HG02973 (cell line): ENCODE measurements around the gene CFAP44.
"Not testable (repeated sequence)": the region's sequence is repeated elsewhere in the genome, so short reads cannot be mapped to it uniquely, and the experiment has no call there.

Experiments used
- ATAC-seq: cut with Tn5 transposase; IDR thresholded peaks from one replicate; pipeline ENCODE4 v1.9.1; 2021; ENCODE audit warnings: moderate library complexity; ENCODE audit not compliant: unreplicated experiment

The CFAP44 gene, protein sequence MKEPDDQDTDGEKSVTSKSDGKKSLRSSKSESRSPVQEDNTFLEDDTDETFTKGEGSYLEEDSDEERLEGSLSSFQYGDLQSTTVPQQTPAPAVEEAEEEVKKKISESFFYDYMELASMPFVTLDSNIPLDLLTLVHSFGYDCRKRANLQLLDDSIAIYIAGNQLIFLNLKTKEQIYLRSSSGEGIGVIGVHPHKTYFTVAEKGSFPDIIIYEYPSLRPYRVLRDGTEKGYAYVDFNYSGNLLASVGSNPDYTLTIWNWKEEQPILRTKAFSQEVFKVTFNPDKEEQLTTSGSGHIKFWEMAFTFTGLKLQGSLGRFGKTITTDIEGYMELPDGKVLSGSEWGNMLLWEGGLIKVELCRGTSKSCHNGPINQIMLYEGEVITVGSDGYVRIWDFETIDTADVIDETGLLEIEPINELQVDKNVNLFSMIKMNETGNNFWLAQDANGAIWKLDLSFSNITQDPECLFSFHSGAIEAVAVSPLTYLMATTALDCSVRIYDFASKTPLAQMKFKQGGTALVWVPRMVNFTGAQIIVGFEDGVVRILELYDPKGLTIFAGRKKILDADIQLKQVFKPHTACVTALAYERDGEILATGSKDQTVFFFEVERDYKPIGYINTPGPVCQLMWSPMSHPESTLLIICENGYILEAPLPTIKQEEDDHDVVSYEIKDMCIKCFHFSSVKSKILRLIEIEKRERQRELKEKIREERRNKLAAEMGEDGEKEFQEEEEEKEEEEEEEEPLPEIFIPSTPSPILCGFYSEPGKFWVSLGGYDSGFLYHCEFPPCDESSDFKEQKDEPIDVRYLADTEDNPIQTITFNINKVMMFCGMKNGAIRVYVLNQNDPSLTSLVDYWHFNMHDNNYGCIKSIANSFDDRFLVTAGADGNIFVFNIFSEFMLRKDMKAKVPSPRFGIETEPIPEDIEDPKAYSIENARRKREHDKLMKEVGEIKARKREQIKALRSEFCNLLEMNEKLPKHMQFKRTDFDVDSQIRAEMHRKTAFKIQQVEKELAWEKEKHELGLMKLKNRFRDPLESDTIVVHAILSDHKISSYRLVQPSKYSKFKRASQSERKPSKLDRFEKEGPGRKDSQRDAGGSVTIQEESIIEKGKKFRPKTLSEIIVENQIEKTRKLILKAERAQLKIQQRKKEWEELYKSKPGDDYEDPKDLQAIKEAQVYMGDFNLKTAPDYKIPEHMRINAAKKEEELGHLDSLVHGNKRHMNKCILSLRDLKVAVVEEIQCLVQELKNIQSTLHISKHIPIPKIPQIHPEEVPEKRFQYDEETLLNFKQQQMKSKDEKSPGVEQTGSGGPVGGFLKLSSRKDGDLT (N-terminal part only)

DNA sequence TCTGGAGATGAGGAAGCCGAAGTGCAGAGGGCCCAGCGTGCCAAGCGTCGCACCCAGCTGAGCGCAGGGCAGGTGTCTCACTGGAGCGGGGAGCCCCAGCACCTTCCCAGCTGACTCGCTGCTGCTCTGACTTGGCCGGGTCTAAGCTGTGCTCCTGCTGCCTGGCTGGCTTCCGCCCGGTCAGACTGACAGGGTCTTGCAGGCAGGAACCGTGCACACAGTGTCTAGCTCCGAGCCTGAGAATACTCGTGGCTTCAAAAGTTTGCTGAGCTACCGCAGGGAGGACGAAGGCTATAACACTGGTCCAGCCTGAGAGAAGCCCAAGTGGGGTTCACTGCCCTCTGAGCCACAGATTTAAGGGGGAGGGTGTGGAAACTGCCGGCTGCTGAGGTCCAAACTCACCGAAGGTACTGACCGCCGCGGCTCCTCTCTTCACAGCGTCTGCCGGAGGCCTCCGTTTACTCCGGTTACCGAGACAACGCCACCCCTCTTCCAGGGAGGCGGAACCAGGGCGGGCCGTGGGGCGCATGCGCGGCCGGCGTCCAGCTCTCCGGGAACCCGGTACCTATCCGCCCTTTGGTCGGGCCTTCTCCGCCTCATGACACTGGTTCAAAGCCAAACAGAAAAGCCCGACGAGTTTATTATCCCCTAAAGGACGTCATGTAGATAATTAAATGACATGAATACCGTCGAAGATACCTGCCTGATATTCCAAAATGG lies at the start of gene CFAP44:
Gene CFAP44, minus strand, starts transcription at position 443 of the 720 bp plus-strand sequence. CDS start 7,829 bp downstream, outside the sequence.
- no peak for ATAC-seq

DNA sequence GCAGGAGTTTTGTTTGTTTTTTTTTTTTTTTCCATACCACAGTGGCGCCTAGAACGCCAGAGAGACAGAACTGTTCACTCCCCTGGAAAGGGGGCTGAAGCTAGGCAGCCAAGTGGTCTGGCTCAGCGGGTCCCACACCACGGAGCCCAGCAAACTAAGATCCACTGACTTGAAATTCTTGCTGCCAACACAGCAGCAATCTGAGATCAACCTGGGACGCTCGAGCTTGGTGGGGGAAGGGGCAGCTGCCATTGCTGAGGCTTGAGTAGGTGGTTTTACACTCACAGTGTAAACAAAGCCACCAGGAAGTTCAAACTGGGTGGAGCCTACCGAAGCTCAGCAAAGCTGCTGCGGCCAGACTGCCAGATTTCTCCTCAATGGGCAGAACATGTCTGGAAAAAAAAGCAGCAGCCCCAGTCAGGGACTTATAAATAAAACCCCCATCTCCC lies 43.9 kb upstream of the CFAP44 start:
- no peak for ATAC-seq

DNA sequence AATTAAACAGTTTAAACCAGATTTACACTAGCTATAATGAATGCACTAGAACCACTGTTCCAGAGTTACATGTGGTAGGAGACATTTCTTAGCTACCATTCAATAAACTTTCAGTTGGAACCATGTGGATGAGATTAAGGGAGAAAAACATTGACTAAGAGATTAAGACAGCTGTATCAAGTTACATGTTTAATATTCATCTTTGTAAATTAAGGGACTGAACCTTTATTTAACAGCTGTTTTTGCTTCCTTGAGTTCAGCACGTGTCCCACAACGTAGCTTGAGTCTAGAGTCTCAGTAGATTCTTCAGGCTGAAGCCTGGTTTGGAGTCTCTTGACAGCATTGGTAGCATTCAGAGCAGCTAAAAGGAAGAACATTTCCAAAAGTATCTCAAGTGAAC lies 27.2 kb upstream of the CFAP44 start:
- no peak for ATAC-seq

DNA sequence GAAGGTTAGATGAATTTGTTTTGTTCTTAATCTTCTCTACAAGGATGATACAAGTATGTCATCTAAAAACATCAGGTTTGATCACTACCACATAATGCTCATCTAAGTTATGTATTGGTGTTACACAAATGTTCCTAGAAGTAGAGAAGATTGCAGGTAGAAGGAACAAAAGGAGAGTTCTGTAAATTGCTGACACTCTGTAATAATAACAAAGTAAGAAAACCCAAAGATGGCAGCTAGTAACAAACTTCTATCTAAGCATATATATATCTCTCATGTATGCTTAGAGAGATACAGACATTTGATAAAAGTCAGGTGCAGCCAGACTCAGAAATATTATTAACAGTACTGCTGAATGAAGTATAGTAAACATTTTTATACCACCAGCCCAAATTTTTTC lies 20.2 kb upstream of the CFAP44 start:
- no peak for ATAC-seq

DNA sequence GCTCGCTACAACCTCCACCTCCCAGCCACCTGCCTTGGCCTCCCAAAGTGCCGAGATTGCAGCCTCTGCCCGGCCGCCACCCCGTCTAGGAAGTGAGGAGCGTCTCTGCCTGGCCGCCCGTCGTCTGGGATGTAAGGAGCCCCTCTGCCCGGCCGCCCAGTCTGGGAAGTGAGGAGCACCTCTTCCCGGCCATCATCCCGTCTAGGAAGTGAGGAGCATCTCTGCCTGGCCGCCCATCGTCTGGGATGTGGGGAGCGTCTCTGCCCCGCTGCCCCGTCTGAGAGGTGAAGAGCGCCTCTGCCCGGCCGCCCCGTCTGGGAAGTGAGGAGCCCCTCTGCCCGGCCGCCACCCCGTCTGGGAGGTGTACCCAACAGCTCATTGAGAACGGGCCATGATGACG lies 17.3 kb upstream of the CFAP44 start:
- not testable (repeated sequence) for ATAC-seq

DNA sequence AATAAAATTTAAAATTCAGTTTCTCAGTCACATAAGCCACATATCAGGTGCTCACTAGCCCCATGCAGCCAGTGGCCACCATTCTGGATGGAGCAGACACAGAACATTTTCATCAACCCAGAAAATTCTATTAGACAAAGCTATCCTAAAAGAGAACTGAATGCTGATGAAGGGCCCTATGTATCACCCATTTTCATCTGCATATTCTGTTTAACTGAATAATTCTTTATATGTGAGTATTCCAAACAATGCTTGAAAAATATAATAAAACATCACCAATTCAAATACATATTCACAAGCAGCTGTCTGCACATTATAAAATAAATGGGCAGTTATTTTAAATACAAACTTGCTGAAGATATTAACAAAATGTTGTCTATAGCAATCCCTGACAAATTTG lies 14.2 kb upstream of the CFAP44 start:
- no peak for ATAC-seq

DNA sequence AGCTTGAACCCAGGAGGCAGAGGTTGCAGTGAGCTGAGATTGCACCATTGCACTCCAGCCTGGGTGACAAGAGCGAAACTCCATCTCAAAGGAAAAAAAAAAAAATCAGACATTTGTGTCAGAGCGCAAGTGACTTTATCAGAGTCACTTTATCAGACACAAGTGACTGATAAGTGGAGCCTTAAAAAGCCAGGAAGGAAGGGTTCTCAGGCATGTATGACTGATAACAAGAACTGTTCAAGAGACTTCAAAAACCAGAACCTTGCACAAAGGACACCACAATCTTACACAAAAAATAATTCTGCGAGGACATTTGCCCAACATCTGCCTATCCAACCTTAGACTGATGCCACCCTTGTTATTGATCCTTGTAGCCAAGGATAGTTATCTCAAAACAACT lies 13.3 kb upstream of the CFAP44 start:
- no peak for ATAC-seq

DNA sequence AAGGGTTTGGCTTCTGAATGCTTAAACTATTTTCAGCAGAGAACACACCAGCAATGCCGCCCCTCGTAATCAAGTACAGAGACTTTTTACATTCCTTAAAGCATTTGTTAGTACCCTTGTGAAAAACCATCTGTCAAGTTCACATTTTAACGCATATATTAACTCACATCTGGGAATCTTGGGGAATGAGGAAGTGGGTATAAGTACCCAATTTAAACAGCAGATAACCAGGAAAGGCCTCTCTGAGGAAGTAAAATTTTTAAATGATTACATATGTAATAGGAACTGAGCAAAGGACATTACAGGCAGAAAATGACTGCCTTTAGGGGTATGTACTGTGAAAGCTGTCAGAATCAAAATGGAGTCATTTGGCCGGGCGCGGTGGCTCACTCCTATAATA lies 12.8 kb upstream of the CFAP44 start:
- ATAC-seq, result no peak

DNA sequence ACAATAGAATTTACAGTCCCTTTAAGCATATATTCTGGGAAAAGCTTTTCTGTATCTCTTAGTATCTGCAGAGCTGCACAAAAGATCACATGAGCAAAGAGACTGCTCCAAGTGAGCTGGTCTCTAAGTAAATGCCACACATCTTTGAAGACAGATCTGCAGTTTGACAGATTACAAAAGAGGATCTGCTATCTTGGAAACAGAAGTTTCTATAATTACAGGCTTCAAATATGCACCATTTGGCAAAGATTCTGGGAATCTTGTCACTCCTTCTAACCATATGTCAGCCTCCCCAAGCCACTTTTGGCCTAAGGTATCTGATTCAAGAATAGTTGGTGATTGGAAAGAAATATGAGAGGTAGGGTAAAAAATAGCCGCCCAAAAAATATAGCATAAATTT lies 9.6 kb upstream of the CFAP44 start:
- no peak for ATAC-seq

DNA sequence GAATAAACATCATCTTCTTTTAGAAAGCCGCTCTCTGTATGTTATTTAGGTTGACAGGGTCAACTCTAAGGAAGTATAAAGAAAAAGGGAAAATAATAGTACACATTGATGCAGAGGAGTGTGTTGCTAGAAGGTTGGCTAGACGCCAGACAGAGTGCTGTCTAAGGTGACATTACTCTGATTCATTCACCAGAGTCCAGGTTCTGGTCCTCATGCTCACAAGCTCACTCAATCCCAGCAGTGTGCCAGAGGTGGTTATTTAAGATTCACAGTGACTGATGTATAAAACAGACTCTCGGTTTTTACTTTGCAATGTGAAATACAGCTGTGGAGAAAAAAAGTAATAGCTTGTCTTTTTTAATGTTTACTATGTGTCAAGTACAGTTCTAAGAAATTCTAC lies 1.7 kb downstream of the CFAP44 start:
- no peak for ATAC-seq

DNA sequence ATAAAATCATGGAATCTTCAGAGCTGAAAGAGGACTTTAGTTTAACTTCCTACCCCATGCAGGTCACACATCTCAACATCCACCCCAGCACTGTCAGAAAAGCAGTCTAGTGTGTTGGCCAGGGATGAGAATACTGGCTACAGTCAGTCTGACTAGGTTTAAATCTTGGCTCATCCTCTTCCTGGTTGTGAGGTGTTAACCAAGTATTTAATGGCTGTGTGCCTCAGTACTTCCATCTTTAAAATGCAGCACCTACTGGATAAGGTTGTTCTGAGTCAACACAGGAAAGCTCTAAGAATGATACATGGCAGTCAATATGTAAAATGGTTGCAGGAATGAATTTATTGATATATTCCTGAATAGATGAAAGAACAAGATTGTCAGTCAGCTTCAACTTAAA lies 3.1 kb downstream of the CFAP44 start:
- ATAC-seq, result no peak

DNA sequence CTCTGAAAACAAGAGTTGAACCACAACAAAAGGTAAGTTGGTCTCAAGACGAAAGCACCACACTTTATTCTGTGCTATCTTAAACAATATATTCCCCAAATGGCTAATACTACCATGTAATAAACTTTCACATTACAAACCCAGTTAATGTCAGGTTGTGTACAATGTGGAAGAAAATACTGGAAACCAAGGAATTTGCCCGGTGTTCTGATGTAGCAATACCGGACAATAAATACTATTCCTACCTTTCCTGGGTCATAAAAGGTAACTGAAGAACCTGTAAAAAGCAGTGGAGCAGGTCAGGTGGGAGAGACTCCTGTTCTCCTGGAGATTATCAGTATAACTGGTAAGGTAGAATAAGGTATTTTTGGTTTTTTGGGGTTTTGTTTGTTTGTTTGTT lies 3.9 kb downstream of the CFAP44 start:
- no peak for ATAC-seq

DNA sequence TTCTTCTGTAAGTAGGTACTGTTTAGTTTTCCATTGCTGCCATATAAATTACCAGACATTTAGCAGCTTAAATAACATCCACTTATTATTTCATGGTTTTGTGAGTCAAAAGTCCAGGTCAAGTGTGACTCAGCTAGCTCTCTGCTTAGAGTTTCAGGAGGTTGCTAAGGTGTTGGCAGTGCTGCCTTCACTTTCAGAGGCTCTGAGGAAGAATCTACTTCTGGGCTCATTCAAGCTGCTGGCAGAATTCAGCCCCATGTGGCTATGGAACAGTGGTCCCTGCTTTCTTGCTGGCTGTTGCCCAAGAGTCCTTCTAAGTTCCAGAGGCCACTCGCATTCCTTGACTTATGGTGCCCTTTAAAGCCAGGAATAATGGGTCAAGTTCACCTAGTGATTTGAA lies 4.5 kb downstream of the CFAP44 start:
- peak; percentile 48 for ATAC-seq

DNA sequence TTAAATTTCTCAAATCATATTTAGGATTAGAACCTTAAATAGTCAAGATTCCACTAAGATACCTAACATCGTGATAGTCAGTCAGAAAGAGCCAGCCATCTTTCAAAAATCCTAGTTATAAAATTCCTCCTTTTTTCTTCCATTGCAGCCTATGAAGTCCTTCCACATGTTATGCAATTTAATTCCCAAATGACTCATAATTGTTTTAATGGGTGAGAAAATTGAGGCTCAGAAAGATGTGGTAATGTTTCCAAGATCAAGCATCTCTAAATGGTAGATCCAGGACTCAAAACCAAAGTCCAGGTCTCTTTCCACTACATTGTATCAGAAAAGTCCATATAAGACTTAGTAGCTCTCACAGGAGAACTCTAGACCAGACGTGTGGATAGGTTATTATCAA lies 9.5 kb downstream of the CFAP44 start:
- ATAC-seq, result no peak

DNA sequence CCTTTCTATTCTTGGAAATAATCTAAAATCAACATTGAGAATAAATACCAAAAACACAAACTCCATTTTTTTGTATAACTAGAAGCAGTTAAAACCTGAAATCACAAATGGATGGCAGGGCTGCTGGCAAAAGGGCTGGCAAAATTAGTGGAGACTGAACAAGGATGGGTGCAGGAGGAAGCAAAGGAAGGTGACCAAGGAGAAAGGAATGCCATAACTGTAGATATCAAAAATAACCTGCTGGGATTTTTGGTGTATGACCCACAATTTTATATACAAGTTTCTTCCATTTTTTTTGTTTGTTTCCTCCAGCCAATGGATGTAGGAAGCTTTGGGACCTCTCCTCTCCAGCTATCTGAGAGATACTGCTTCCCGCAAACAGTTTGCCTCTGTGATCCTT lies 12.7 kb downstream of the CFAP44 start:
- ATAC-seq, result no peak

DNA sequence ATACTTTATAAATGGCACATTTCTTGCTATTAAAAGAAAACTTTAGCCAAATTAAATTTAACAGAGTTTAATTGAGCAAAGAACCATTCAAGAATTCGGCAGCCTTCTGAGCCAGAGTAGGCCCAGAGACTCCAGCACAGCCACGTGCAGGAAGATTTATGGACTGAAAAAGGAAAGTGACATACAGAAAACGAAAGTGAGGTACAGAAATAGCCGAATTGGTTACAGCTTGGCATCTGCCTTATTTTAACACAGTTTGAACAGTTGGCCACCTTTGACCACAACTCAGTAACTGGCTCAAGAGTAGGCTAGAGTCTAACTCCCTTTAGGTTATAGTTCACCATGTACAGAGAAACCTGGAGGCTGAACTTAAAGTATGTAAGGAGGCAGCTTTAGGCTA lies 17.6 kb downstream of the CFAP44 start:
- ATAC-seq, result no peak

DNA sequence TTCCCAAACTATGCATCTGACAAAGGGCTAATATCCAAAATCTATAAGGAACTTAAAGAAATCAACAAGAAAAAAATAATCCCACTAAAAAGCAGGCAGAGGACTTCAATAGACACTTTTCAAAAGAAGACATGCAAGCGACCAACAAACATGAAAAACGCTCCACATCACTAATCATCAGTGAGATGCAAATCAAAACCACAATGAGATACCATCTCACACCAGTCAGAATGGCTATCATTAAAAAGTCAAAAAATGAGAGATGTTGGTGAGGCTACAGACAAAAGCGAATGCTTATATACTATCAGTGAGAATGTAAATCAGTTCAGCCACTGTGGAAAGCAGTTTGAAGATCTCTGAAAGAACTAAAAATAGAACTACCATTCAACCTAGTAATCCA lies 20.2 kb downstream of the CFAP44 start:
- ATAC-seq, result no peak

DNA sequence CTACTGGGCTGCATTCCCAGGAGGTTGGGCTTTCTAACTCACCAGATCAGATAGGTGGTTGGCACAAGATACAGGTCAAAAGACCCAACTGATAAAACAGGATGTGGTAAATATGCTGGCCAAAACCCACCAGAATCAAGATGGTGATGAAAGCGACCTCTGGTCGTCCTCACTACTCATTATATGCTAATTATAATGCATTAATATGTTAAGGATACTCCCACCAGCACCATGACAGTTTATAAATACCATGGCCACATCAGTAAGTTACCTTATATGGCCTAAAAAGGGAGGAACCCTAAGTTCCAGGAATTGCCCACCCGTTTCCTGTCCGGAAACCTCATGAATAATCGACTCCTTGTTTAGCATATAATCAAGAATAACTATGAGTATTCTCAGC lies 31.6 kb downstream of the CFAP44 start:
- no peak for ATAC-seq

DNA sequence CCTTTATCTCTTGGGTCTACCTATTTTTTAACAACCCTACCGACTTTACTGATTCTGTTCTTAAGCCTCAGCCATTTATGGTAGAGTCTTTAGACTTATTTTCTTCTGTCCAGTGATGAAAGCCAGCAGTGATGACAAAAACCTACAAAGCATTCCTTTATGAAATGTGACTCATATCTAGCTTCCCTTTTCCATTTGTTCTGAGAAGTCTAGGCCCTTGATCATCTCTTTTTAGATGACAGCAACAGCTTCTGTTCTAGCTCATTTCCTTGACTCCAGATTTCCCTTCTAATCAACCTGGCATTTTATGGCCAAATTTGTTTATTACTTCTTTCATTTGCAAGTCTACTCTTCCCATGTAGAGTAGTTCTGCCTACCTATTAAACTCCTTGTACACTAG lies 36.1 kb downstream of the CFAP44 start:
- no peak for ATAC-seq

DNA sequence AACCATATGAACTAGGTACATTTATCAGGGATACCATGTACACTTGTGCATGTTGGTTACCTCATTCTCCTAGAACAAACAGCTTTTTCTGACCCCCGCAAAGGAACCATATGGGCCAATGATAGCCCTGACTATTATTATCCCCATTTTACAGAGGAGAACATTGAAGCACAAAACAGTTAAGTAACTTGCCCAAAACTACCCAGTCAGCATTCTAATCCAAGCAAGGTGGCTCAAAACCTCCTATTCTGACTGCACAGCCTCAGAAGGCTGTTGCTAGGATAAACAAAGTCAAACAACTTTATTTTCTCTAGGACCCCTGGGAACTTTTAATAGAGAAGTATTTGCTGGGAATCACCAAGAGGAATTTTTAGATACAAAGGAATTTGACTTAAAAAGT lies 36.7 kb downstream of the CFAP44 start:
- ATAC-seq, result no peak
